HepG2 (cell line): ENCODE measurements around the gene C2orf81. TPM values are rescaled to one million over a fixed set of nuclear protein-coding genes. Genes with fewer than 3 reads are reported as not detected.

ENCODE experiments used
- AKAP8 ChIP-seq: sonication (generic); formaldehyde crosslinking; IDR thresholded peaks from 2 replicates; pipeline ENCODE4 v1.5.1; 2020; ENCODE audit warnings: mild to moderate bottlenecking, missing genetic modification reagents
- ASH2L ChIP-seq: fragments of 300-600, 200-600 bp; sonication (generic); IDR thresholded peaks from 2 replicates; pipeline ENCODE4 v1.7.0; 2017; ENCODE audit warnings: low read depth, mild to moderate bottlenecking, moderate library complexity, mixed read lengths, low read length; ENCODE audit not compliant: insufficient read length
- FLYWCH1 ChIP-seq: sonication (generic); formaldehyde crosslinking; IDR thresholded peaks from 2 replicates; pipeline ENCODE4 v1.8.1; 2023; ENCODE audit warnings: mild to moderate bottlenecking, missing genetic modification reagents
- MYC ChIP-seq: sonication (generic); formaldehyde crosslinking; IDR thresholded peaks from 2 replicates; pipeline ENCODE4 v1.9.0; 2021; ENCODE audit warnings: missing genetic modification reagents, borderline replicate concordance
- RBM22 ChIP-seq: fragments of 200-400 bp; formaldehyde crosslinking; optimal IDR thresholded peaks from 2 replicates; pipeline ENCODE3; 2017; ENCODE audit warnings: mild to moderate bottlenecking, low read length, moderate library complexity
- THAP7 ChIP-seq: sonication (generic); formaldehyde crosslinking; IDR thresholded peaks from 2 replicates; pipeline ENCODE4 v1.8.1; 2023; ENCODE audit warnings: mild to moderate bottlenecking, missing genetic modification reagents
- ZNF33B ChIP-seq: sonication (generic); formaldehyde crosslinking; IDR thresholded peaks from 2 replicates; pipeline ENCODE4 v1.5.1; 2020; ENCODE audit warnings: mild to moderate bottlenecking, missing genetic modification reagents
- ZNF350 ChIP-seq: sonication (generic); formaldehyde crosslinking; IDR thresholded peaks from 2 replicates; pipeline ENCODE4 v1.4.0; 2020; ENCODE audit warnings: mild to moderate bottlenecking, low read depth, missing genetic modification reagents, borderline replicate concordance
- ZNF704 ChIP-seq: sonication (generic); formaldehyde crosslinking; IDR thresholded peaks from 2 replicates; pipeline ENCODE4 v1.8.1; 2023; ENCODE audit warnings: mild to moderate bottlenecking, inconsistent platforms, moderate library complexity, missing genetic modification reagents, borderline replicate concordance
- polyA plus RNA-seq, 8 experiments: library from polyadenylated mRNA; depleted of rRNA in 3 of 8; stranded (reverse) in 7 of 8; unstranded in 1 of 8; fragments of >200 nt; fragmentation: Illumina TruSeq in 4 of 8; extraction: Trizol in 4 of 8; gene quantifications; 2 replicates each; pipeline versions ENCODE4 v1.2.1 to v1.2.3, GENCODE V29; 2011 to 2016; ENCODE audit warnings: low read depth in 4 of 8, missing spikeins in 1 of 8, mixed read lengths in 1 of 8; ENCODE audit not compliant: insufficient read depth in 1 of 8
- total RNA-seq, 5 experiments: library from RNA; depleted of rRNA; stranded (reverse); fragments of >200 nt; fragmentation: Illumina TruSeq; extraction: Trizol; gene quantifications; 2 replicates each; pipeline ENCODE4 v1.2.3, GENCODE V29; 2016; ENCODE audit warnings: low read depth in 1 of 5
- TF ChIP-seq, protein P1 (sequence below): sonication (generic); formaldehyde crosslinking; IDR thresholded peaks from 2 replicates; pipeline ENCODE4 v1.4.0; 2020; ENCODE audit warnings: missing genetic modification reagents, borderline replicate concordance
- TF ChIP-seq, protein P2 (sequence below): sonication (generic); formaldehyde crosslinking; IDR thresholded peaks from 2 replicates; pipeline ENCODE4 v1.5.1; 2020; ENCODE audit warnings: mild to moderate bottlenecking, missing genetic modification reagents, borderline replicate concordance
- TF ChIP-seq, protein P3 (sequence below): sonication (generic); formaldehyde crosslinking; conservative IDR thresholded peaks from 2 replicates; pipeline ENCODE4 v1.4.0; 2020; ENCODE audit warnings: mild to moderate bottlenecking, missing genetic modification reagents, moderate library complexity

The C2orf81 gene
- total and polyA plus RNA-seq, 2 of the 13 experiments (the other 11 are each of a cell fraction or from before 2014, with no cell fraction given) = 0.15 to 0.17 TPM

DNA sequence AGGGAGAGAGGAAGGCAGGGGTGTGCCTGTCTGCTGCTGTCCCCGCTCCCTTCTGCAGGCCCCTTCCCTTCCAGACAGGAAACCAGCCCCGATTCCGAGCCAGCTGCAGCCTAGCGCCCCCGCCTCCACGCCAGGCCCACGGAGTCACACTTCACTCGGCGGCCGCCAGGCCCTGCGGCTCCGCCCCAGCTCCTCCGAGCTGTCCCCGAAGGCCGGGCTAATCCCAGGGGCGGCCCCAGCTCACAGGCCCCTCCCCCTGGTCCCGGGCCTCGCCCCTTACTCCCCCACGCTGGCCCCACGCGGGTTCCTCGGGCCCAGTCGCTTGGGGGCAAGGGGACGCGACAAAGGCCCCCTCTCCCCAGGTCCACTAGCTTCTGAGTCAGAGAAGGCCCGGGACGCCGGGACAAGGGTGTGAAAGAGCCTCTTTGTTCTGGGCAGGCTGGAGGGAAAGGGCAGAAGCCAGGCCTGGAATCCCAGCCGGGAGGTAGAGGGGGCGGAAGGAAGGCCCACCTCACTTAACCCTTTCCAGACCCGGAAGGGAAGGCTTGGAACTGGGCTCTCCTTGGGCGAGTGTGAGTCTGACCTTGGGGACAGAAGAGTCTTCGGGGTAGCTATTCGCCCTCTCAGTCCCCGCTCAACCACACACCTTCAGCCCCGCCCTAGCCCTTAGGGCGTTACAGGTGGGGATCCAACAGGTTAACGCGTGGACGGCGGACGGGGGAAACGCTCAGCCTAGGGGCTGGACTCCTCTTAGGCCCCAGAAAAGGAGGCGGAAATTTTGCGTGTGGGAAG, 19.2 kb upstream of the C2orf81 start (continued):
- peak; percentile 83; the same call in 1 of the 2 replicates for TF ChIP-seq ZNF704
- peak; percentile 66 for TF ChIP-seq RBM22
- TF ChIP-seq FLYWCH1 (CRISPR knock-in tag) = peak; percentile 78; the same call in 1 of the 2 replicates
- TF ChIP-seq, protein P1, sequence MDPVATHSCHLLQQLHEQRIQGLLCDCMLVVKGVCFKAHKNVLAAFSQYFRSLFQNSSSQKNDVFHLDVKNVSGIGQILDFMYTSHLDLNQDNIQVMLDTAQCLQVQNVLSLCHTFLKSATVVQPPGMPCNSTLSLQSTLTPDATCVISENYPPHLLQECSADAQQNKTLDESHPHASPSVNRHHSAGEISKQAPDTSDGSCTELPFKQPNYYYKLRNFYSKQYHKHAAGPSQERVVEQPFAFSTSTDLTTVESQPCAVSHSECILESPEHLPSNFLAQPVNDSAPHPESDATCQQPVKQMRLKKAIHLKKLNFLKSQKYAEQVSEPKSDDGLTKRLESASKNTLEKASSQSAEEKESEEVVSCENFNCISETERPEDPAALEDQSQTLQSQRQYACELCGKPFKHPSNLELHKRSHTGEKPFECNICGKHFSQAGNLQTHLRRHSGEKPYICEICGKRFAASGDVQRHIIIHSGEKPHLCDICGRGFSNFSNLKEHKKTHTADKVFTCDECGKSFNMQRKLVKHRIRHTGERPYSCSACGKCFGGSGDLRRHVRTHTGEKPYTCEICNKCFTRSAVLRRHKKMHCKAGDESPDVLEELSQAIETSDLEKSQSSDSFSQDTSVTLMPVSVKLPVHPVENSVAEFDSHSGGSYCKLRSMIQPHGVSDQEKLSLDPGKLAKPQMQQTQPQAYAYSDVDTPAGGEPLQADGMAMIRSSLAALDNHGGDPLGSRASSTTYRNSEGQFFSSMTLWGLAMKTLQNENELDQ (CRISPR knock-in tag) = 0 out of 2 replicates have a peak, but pooled peaks have one; percentile 52
- TF ChIP-seq THAP7 (CRISPR knock-in tag) = 0 out of 2 replicates have a peak, but pooled peaks have one; percentile 18
- peak; percentile 84 for TF ChIP-seq ZNF350 (CRISPR knock-in tag)
- peak; percentile 93; the same call in 1 of the 2 replicates for TF ChIP-seq AKAP8 (CRISPR knock-in tag)
- TF ChIP-seq, protein P2, sequence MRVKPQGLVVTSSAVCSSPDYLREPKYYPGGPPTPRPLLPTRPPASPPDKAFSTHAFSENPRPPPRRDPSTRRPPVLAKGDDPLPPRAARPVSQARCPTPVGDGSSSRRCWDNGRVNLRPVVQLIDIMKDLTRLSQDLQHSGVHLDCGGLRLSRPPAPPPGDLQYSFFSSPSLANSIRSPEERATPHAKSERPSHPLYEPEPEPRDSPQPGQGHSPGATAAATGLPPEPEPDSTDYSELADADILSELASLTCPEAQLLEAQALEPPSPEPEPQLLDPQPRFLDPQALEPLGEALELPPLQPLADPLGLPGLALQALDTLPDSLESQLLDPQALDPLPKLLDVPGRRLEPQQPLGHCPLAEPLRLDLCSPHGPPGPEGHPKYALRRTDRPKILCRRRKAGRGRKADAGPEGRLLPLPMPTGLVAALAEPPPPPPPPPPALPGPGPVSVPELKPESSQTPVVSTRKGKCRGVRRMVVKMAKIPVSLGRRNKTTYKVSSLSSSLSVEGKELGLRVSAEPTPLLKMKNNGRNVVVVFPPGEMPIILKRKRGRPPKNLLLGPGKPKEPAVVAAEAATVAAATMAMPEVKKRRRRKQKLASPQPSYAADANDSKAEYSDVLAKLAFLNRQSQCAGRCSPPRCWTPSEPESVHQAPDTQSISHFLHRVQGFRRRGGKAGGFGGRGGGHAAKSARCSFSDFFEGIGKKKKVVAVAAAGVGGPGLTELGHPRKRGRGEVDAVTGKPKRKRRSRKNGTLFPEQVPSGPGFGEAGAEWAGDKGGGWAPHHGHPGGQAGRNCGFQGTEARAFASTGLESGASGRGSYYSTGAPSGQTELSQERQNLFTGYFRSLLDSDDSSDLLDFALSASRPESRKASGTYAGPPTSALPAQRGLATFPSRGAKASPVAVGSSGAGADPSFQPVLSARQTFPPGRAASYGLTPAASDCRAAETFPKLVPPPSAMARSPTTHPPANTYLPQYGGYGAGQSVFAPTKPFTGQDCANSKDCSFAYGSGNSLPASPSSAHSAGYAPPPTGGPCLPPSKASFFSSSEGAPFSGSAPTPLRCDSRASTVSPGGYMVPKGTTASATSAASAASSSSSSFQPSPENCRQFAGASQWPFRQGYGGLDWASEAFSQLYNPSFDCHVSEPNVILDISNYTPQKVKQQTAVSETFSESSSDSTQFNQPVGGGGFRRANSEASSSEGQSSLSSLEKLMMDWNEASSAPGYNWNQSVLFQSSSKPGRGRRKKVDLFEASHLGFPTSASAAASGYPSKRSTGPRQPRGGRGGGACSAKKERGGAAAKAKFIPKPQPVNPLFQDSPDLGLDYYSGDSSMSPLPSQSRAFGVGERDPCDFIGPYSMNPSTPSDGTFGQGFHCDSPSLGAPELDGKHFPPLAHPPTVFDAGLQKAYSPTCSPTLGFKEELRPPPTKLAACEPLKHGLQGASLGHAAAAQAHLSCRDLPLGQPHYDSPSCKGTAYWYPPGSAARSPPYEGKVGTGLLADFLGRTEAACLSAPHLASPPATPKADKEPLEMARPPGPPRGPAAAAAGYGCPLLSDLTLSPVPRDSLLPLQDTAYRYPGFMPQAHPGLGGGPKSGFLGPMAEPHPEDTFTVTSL (CRISPR knock-in tag) = no peak
- TF ChIP-seq ASH2L = peak; percentile 61
- peak; percentile 92; the same call in 1 of the 2 replicates for TF ChIP-seq ZNF33B (CRISPR knock-in tag)
- TF ChIP-seq MYC = peak; percentile 92
- TF ChIP-seq, protein P3, sequence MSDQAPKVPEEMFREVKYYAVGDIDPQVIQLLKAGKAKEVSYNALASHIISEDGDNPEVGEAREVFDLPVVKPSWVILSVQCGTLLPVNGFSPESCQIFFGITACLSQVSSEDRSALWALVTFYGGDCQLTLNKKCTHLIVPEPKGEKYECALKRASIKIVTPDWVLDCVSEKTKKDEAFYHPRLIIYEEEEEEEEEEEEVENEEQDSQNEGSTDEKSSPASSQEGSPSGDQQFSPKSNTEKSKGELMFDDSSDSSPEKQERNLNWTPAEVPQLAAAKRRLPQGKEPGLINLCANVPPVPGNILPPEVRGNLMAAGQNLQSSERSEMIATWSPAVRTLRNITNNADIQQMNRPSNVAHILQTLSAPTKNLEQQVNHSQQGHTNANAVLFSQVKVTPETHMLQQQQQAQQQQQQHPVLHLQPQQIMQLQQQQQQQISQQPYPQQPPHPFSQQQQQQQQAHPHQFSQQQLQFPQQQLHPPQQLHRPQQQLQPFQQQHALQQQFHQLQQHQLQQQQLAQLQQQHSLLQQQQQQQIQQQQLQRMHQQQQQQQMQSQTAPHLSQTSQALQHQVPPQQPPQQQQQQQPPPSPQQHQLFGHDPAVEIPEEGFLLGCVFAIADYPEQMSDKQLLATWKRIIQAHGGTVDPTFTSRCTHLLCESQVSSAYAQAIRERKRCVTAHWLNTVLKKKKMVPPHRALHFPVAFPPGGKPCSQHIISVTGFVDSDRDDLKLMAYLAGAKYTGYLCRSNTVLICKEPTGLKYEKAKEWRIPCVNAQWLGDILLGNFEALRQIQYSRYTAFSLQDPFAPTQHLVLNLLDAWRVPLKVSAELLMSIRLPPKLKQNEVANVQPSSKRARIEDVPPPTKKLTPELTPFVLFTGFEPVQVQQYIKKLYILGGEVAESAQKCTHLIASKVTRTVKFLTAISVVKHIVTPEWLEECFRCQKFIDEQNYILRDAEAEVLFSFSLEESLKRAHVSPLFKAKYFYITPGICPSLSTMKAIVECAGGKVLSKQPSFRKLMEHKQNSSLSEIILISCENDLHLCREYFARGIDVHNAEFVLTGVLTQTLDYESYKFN = peak; percentile 89
